NB4 (cell line): ENCODE results near the gene CCDC40.
A peak's percentile ranks its signal among the peaks of the same experiment; 100 is the strongest.

Source experiments
- CTCF ChIP-seq: IDR thresholded peaks from one replicate; pipeline ENCODE4 v1.5.1; 2012; ENCODE audit warnings: low read depth, low read length
- MAX ChIP-seq: IDR thresholded peaks from 2 replicates; pipeline ENCODE4 v1.6.1; 2011; ENCODE audit warnings: low read depth, low read length

DNA sequence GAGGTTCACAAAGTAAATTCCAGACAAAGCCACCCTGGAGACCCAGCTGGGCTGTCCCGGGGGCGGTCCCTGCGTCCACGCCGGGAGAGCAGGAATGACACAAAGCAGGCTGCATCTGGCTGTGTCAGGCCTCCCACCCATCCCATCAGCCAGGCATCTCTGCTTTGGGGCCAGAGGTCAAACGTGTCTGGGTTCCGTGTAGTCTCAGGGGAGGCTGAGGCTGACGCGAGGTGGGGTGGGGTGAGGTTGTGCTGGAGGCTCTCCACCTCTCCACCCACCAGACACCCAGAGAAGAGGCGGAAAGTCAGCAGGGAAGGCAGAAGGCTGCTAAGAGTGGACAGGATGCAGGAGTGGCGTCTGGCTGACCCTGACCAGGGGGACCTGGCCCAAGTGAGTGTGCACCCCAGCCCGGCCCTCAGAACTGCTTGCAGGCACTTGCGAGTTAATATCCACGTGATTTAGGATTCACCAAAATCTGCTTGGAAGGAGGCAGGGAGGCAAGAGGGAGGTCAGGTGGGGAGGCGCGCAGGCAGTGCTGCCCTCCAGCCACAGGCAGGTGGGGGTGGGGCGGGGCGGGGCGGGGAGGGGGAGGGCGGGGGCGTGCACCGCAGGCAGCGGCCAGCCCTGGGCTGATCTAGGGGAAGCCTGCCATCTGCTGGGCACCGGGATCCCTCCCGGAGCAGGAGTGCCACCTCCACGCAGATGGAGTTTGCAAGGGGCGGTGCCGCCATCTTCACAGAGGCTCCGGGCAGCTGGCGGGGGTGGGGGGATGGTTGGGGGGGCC lies 45.1 kb upstream of the CCDC40 start:
- peak; percentile 44 for TF ChIP-seq CTCF
- peak; percentile 51 for TF ChIP-seq MAX
